Natural killer cell (primary cell): ENCODE measurements around the gene C2CD3. TPM values are rescaled to one million over a fixed set of nuclear protein-coding genes. Genes with fewer than 3 reads are reported as not detected.
"Not testable (repeated sequence)": the region's sequence is repeated elsewhere in the genome, so short reads cannot be mapped to it uniquely, and the experiment has no call there.

Source experiments
- ATAC-seq, 3 donors: fragments of 150-1000 bp in 2 of 3; fragments of 200-7000 bp in 1 of 3; cut with Tn5 transposase; 1 replicate in 1 of 3; 2 replicates in 2 of 3; pipeline ENCODE4 v1.10.0; 2021; ENCODE audit warnings: mild to moderate bottlenecking in 2 of 3, moderate library complexity in 2 of 3
- DNase-seq, 2 donors: peaks; one replicate each; pipeline versions ENCODE4 v3.0.0 to v3.0.0-alpha.2; 2013 to 2021; ENCODE audit warnings: mixed read lengths in 1 of 2
- H3K27ac ChIP-seq: one replicate; pipeline ENCODE4 v1.5.1; 2013; ENCODE audit warnings: mild to moderate bottlenecking, low read length
- H3K27me3 ChIP-seq: one replicate; pipeline ENCODE4 v1.6.1; 2013; ENCODE audit warnings: low read length; ENCODE audit not compliant: control insufficient read depth, insufficient read depth
- H3K36me3 ChIP-seq: one replicate; pipeline ENCODE4 v1.6.1; 2013; ENCODE audit warnings: low read length; ENCODE audit not compliant: control insufficient read depth, insufficient read depth
- H3K4me1 ChIP-seq: one replicate; pipeline ENCODE4 v1.6.1; 2013; ENCODE audit warnings: low read length; ENCODE audit not compliant: control insufficient read depth, insufficient read depth
- H3K4me3 ChIP-seq: one replicate; pipeline ENCODE4 v1.5.1; 2013; ENCODE audit warnings: low read length
- H3K9me3 ChIP-seq: one replicate; pipeline ENCODE4 v1.6.1; 2013; ENCODE audit warnings: low read length; ENCODE audit not compliant: control insufficient read depth, insufficient read depth
- H3K27ac Mint-ChIP-seq, 2 donors: one replicate each; pipeline ENCODE4 v1.8.0; 2022; ENCODE audit warnings: mild to moderate bottlenecking in 2 of 2, mixed read lengths in 2 of 2, moderate library complexity in 1 of 2
- H3K27me3 Mint-ChIP-seq, 2 donors: one replicate each; pipeline ENCODE4 v1.8.0; 2022; ENCODE audit warnings: low read depth in 2 of 2, mixed read lengths in 2 of 2
- H3K36me3 Mint-ChIP-seq: one replicate; pipeline ENCODE4 v1.8.0; 2022; ENCODE audit warnings: mixed read lengths
- H3K4me1 Mint-ChIP-seq, 2 donors: one replicate each; pipeline ENCODE4 v1.8.0; 2022; ENCODE audit warnings: mixed read lengths in 2 of 2
- H3K4me3 Mint-ChIP-seq: one replicate; pipeline ENCODE4 v1.8.0; 2022; ENCODE audit warnings: mild to moderate bottlenecking, moderate library complexity, mixed read lengths
- H3K9me3 Mint-ChIP-seq, 2 donors: one replicate each; pipeline ENCODE4 v1.8.0; 2022; ENCODE audit warnings: mixed read lengths in 2 of 2
- CTCF ChIP-seq: fragments of 200-600 bp; IDR thresholded peaks from one replicate; pipeline ENCODE4 v1.8.0; 2022; ENCODE audit warnings: antibody characterized with exemption
- WGBS: methylation state at CpG from one replicate; pipeline ENCODE4 v1.1.7; 2013; ENCODE audit warnings: missing lambda C conversion rate; ENCODE audit not compliant: insufficient coverage; 5-methylcytosine and 5-hydroxymethylcytosine counted together
- intact Hi-C: fragments of 100-400 bp; cut with micrococcal nuclease; formaldehyde crosslinking; loops from one replicate; pipeline ENCODE4 v1.14.2; 2022
- total RNA-seq, 4 donors: library from RNA; stranded (reverse); fragments of 120-200 nt in 1 of 4; gene quantifications; one replicate each; pipeline versions ENCODE4 v1.2.3 to v1.2.4, GENCODE V29; 2013 to 2022

Gene C2CD3
- total RNA-seq, 3 donors from 2014 or later (not counting 1 experiment from before 2014, with no cell fraction given) = 55.0 to 67.6 (median 58.1) TPM

GRCh38 chr11:73989156-73989555, 181.6 kb downstream of the C2CD3 start:
- Histone ChIP-seq H3K4me1 (peaks cover 13% of the 10 kb centered on the region), H3K36me3 (no peaks in the 10 kb centered on the region), H3K27me3 (no peaks in the 10 kb centered on the region), H3K27ac (no peak overlapping the region), H3K4me3 (no peak overlapping the region), H3K9me3 (no peaks in the 10 kb centered on the region)
- H3K27ac Mint-ChIP-seq = no peak overlapping the region
- TF ChIP-seq CTCF = no peak
- no peaks in the 10 kb centered on the region for H3K36me3 Mint-ChIP-seq
- H3K4me3 Mint-ChIP-seq = no peak overlapping the region
- ATAC-seq = peak in 1 of 3 donors; percentile 57
- intact Hi-C loops = no loop called here
- DNase-seq = peak in 1 of 2 donors; percentile 55
- no peaks in the 10 kb centered on the region for H3K4me1 Mint-ChIP-seq
- no peaks in the 10 kb centered on the region for H3K9me3 Mint-ChIP-seq
- H3K27me3 Mint-ChIP-seq = no peaks in the 10 kb centered on the region
- WGBS = 94% methylated on average over 3 of the region's 6 CpGs

- no peak for TF ChIP-seq CTCF
- peaks cover 16% of the 10 kb centered on the region for H3K4me1 ChIP-seq
- Mint-ChIP-seq H3K4me3 (no peak overlapping the region), H3K36me3 (no peaks in the 10 kb centered on the region), H3K9me3 (no peaks in the 10 kb centered on the region), H3K27me3 (no peaks in the 10 kb centered on the region), H3K4me1 (peaks cover 9% of the 10 kb centered on the region in 2 donors), H3K27ac (no peak overlapping the region)
- 92% methylated on average over 5 of the region's 7 CpGs for WGBS
- H3K9me3 ChIP-seq = no peaks in the 10 kb centered on the region
- H3K27me3 ChIP-seq = no peaks in the 10 kb centered on the region
- DNase-seq = no peak
- H3K36me3 ChIP-seq = no peaks in the 10 kb centered on the region
- no peak overlapping the region for H3K27ac ChIP-seq
- intact Hi-C loops = no loop called here
- ATAC-seq = no peak
- H3K4me3 ChIP-seq = no peak overlapping the region
Measured at GRCh38 chr11:73988227-73988626, 182.6 kb downstream of the C2CD3 start.

GRCh38 chr11:73985661-73986060, 185.1 kb downstream of the C2CD3 start:
- H3K9me3 Mint-ChIP-seq, H3K9me3 ChIP-seq, H3K27ac Mint-ChIP-seq, H3K27ac ChIP-seq, H3K36me3 ChIP-seq, H3K27me3 Mint-ChIP-seq, H3K27me3 ChIP-seq, ATAC-seq, intact Hi-C loops, DNase-seq, H3K36me3 Mint-ChIP-seq, H3K4me3 ChIP-seq, H3K4me3 Mint-ChIP-seq: not testable (repeated sequence)
- peaks cover 33% of the 10 kb centered on the region in 2 donors for H3K4me1 Mint-ChIP-seq
- WGBS = 100% methylated on average over 4 of the region's 4 CpGs
- peaks cover 23% of the 10 kb centered on the region for H3K4me1 ChIP-seq

GRCh38 chr11:73983741-73984538, 186.9 kb downstream of the C2CD3 start:
- no peak for ATAC-seq
- DNase-seq = peak in 1 of 2 donors; percentile 49
- no peaks in the 10 kb centered on the region for H3K27me3 ChIP-seq
- Mint-ChIP-seq H3K27me3 (no peaks in the 10 kb centered on the region), H3K4me3 (peak overlapping the region; percentile 100), H3K36me3 (no peaks in the 10 kb centered on the region), H3K4me1 (peaks cover 46 to 50% of the 10 kb centered on the region in 2 donors), H3K9me3 (no peaks in the 10 kb centered on the region), H3K27ac (peak overlapping the region; percentile 97 to 99)
- intact Hi-C loops = loop anchor here (1.0 to 5.0 kb wide), 3 partner anchors 11 to 188 kb away; partner anchors contain the start of genes C2CD3 and PPME1
- H3K27ac ChIP-seq = peak overlapping the region; percentile 98
- WGBS = 68% methylated on average over 15 of the region's 18 CpGs
- H3K36me3 ChIP-seq = peaks cover 21% of the 10 kb centered on the region
- peak overlapping the region; percentile 97 for H3K4me3 ChIP-seq
- H3K9me3 ChIP-seq = no peaks in the 10 kb centered on the region
- TF ChIP-seq CTCF = no peak
- H3K4me1 ChIP-seq = peaks cover 40% of the 10 kb centered on the region
